ENCODE results near the gene C17orf78. TPM values are rescaled to one million over a fixed set of nuclear protein-coding genes. Genes with fewer than 3 reads are reported as not detected.

C17orf78 gene
- not detected in 2 replicates for total RNA-seq
- polyA plus RNA-seq = not detected in 2 replicates

DNA sequence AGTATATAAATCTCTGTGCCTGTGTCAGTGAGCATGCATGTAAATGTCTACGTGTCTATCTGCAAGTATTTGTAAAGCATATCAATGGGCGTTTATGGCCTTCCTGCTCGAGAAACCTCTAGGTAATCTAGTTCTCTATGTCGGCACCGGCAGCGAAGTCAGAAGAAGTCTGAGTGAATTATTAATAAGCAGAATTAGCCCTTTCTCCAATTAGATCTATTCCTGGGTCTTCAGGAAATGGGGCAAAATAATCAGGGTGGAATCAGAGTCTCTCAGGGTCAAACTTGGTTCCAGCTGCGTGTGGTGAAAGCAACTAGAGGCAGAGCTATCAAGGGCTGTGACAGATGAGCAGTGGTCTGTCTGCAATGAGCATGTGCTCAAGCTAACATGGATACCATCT is at the start of gene C17orf78:
Gene C17orf78, plus strand, starts transcription at position 280 of the 400 bp plus-strand sequence. Its CDS starts 108 bp downstream, at position 388.
- TF ChIP-seq, protein P1, sequence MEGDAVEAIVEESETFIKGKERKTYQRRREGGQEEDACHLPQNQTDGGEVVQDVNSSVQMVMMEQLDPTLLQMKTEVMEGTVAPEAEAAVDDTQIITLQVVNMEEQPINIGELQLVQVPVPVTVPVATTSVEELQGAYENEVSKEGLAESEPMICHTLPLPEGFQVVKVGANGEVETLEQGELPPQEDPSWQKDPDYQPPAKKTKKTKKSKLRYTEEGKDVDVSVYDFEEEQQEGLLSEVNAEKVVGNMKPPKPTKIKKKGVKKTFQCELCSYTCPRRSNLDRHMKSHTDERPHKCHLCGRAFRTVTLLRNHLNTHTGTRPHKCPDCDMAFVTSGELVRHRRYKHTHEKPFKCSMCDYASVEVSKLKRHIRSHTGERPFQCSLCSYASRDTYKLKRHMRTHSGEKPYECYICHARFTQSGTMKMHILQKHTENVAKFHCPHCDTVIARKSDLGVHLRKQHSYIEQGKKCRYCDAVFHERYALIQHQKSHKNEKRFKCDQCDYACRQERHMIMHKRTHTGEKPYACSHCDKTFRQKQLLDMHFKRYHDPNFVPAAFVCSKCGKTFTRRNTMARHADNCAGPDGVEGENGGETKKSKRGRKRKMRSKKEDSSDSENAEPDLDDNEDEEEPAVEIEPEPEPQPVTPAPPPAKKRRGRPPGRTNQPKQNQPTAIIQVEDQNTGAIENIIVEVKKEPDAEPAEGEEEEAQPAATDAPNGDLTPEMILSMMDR (IDR thresholded peaks at IDR 0.05; ENCODE audit: low read depth, low read length) = no peak
- no peak within 1 kb of the TSS for H3K4me3 ChIP-seq
- DNase-seq (ENCODE audit: low read depth in 1 of 2, low spot score in 1 of 2) = no peak
- H3K4me1 ChIP-seq (ENCODE audit: low read depth) = peaks cover 4% of the 10 kb centered on the region
- no peak within 1 kb of the TSS for H3K27ac ChIP-seq
- no peaks in the 10 kb centered on the region for H3K27me3 ChIP-seq
- no peaks in the 10 kb centered on the region for H3K9me3 ChIP-seq (ENCODE audit: low read depth)
- H3K36me3 ChIP-seq = no peaks in the 10 kb centered on the region

DNA sequence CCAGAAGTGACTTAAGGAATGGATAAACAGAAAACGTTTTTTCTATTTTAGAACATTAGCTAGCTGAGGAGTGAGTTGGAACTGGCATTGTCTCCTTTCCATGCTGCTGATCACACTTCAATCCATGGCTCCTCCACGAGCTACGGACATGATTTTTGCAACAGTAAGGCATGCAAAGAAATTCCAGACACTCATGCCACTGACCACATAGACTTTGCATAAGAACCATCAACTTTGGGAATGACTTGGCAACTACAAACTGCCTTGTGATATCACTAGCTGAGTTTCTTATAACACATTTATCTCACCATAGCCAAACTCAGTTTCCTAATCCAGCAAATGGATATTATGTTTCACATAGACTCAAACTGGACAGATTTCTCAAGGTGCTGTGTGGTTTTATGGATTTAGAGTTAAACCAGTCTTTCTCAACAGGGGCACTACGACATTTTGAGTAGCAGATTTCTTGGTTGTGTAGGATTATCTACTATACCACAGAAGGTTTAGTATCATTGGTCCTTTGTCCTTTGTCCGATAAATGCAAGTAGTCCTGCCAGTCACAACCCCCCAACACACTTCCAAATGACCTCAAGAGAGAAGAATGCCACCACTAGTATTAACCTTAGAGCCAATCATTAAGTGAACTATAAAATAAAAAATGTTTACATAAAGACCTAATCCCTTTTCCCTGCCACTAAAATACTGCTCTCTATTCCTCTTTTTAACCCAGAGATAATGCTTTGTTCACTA is 48.3 kb upstream of the C17orf78 start:
- TF ChIP-seq, protein P1 (IDR thresholded peaks at IDR 0.05; ENCODE audit: low read depth, low read length) = no peak
- Histone ChIP-seq H3K27me3 (no peaks in the 10 kb centered on the region), H3K4me1 (ENCODE audit: low read depth) (no peaks in the 10 kb centered on the region), H3K36me3 (peaks cover 17% of the 10 kb centered on the region), H3K27ac (peak overlapping the region; percentile 6), H3K9me3 (ENCODE audit: low read depth) (no peaks in the 10 kb centered on the region), H3K4me3 (no peak overlapping the region)
- peak in 1 of 2 donors; percentile 94 for DNase-seq (ENCODE audit: low read depth in 1 of 2, low spot score in 1 of 2)

GRCh38 chr17:37338847-37339246 is 36.9 kb upstream of the C17orf78 start:
- H3K36me3 ChIP-seq = peaks cover 8% of the 10 kb centered on the region
- H3K4me1 ChIP-seq (ENCODE audit: low read depth) = no peaks in the 10 kb centered on the region
- no peak for DNase-seq (ENCODE audit: low read depth in 1 of 2, low spot score in 1 of 2)
- no peaks in the 10 kb centered on the region for H3K27me3 ChIP-seq
- H3K9me3 ChIP-seq (ENCODE audit: low read depth) = no peaks in the 10 kb centered on the region
- TF ChIP-seq, protein P1 (IDR thresholded peaks at IDR 0.05; ENCODE audit: low read depth, low read length) = no peak
- H3K4me3 ChIP-seq = no peak overlapping the region
- H3K27ac ChIP-seq = no peak overlapping the region

- H3K4me1 ChIP-seq (ENCODE audit: low read depth) = no peaks in the 10 kb centered on the region
- H3K36me3 ChIP-seq = peaks cover 8% of the 10 kb centered on the region
- no peaks in the 10 kb centered on the region for H3K27me3 ChIP-seq
- DNase-seq (ENCODE audit: low read depth in 1 of 2, low spot score in 1 of 2) = peak in 1 of 2 donors; percentile 8
- TF ChIP-seq, protein P1 (IDR thresholded peaks at IDR 0.05; ENCODE audit: low read depth, low read length) = no peak
- no peak overlapping the region for H3K4me3 ChIP-seq
- peak overlapping the region; percentile 22 for H3K27ac ChIP-seq
- H3K9me3 ChIP-seq (ENCODE audit: low read depth) = no peaks in the 10 kb centered on the region
Measured at GRCh38 chr17:37339321-37339720, 36.5 kb upstream of the C17orf78 start.

GRCh38 chr17:37340804-37341203 is 35.0 kb upstream of the C17orf78 start:
- H3K36me3 ChIP-seq = peaks cover 8% of the 10 kb centered on the region
- H3K27ac ChIP-seq = no peak overlapping the region
- no peaks in the 10 kb centered on the region for H3K9me3 ChIP-seq (ENCODE audit: low read depth)
- no peak for DNase-seq (ENCODE audit: low read depth in 1 of 2, low spot score in 1 of 2)
- H3K4me1 ChIP-seq (ENCODE audit: low read depth) = peaks cover 4% of the 10 kb centered on the region
- H3K27me3 ChIP-seq = no peaks in the 10 kb centered on the region
- H3K4me3 ChIP-seq = no peak overlapping the region
- TF ChIP-seq, protein P1 (IDR thresholded peaks at IDR 0.05; ENCODE audit: low read depth, low read length) = no peak
